MM.1S (cell line): Measurements from ENCODE around the gene DDR1.
A peak's percentile ranks its signal among the peaks of the same experiment; 100 is the strongest.

Source experiments
- EZH2 ChIP-seq: fragments of 300-600 bp; sonication (generic); optimal IDR thresholded peaks from 2 replicates; pipeline ENCODE3; 2017; ENCODE audit warnings: low read depth, mild to moderate bottlenecking, antibody characterized with exemption, low read length, mixed read lengths
- EZH2phosphoT487 ChIP-seq: fragments of 300-600 bp; sonication (generic); IDR thresholded peaks from 2 replicates; pipeline ENCODE4 v1.6.1; 2018; ENCODE audit warnings: antibody characterized with exemption, low read length
- TF ChIP-seq, protein P1 (sequence below): fragments of 300-600 bp; sonication (generic); IDR thresholded peaks from 2 replicates; pipeline ENCODE4 v1.5.1; 2016; ENCODE audit warnings: antibody characterized with exemption, low read length, mixed read lengths

DNA sequence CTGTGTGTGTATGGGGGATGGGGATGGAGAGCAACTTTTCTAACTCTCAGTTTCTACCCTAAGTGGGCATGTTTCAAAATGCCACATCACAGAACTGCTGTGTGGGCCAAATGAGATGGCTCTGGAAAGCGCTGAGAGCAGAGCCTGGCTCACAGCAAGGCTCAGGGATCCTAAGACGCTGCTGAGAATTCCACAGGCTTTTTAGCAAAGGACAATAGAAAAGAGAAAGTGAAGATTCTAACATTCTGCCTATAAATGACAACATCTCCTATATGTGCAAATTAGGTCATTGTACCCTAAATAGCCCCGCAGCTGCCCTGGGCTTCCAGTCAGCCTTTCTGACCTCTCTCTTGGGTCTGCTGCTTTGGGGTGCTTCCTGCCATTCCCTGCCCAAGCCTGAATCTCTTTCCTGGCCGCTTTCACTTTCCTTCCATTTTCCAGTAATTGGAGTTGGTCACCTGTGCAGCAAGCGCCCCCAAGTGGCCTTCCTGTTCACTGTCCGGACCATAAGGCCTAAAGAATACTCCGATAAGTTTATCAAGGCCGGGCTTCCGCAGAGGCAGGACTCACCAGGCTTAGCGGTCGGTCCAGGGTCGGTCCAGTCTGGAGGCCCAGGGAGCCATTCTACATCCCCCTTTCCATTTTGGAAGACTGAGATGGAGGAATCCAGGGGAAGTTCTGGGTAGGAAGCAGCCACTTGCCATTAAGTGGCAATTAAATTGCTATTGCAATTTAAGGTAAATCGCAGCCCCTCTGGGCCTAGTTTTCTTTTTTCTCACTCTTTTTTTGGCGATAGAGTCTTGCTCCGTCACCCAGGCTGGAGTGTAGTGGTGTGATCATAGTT is 6.7 kb upstream of the DDR1 start:
- TF ChIP-seq EZH2 = no peak
- TF ChIP-seq, protein P1, sequence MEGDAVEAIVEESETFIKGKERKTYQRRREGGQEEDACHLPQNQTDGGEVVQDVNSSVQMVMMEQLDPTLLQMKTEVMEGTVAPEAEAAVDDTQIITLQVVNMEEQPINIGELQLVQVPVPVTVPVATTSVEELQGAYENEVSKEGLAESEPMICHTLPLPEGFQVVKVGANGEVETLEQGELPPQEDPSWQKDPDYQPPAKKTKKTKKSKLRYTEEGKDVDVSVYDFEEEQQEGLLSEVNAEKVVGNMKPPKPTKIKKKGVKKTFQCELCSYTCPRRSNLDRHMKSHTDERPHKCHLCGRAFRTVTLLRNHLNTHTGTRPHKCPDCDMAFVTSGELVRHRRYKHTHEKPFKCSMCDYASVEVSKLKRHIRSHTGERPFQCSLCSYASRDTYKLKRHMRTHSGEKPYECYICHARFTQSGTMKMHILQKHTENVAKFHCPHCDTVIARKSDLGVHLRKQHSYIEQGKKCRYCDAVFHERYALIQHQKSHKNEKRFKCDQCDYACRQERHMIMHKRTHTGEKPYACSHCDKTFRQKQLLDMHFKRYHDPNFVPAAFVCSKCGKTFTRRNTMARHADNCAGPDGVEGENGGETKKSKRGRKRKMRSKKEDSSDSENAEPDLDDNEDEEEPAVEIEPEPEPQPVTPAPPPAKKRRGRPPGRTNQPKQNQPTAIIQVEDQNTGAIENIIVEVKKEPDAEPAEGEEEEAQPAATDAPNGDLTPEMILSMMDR = peak; percentile 84
- no peak for TF ChIP-seq EZH2phosphoT487
